Esophagus squamous epithelium (tissue), 5 donors: ENCODE data around the gene ATP6AP1. TPM values are rescaled to one million over a fixed set of nuclear protein-coding genes. Genes with fewer than 3 reads are reported as not detected.
A peak's percentile ranks its signal among the peaks of the same experiment; 100 is the strongest.

Experiments
- DNase-seq: peaks from one replicate; lab custom pipeline; 2025; lab: John Stamatoyannopoulos, UW
- H3K27ac ChIP-seq, 4 donors: fragments of 200-600 bp; sonication (generic); one replicate each; pipeline ENCODE4 v1.5.1; 2016 to 2019; ENCODE audit warnings: mild to moderate bottlenecking in 1 of 4
- H3K27me3 ChIP-seq, 4 donors: fragments of 200-600 bp; sonication (generic); 1 replicate in 3 of 4; 2 replicates in 1 of 4; pipeline versions ENCODE4 v1.5.1 to v1.6.0; 2017 to 2021; ENCODE audit warnings: antibody characterized with exemption in 1 of 4
- H3K36me3 ChIP-seq, 3 donors: fragments of 200-600 bp; sonication (generic); one replicate each; pipeline ENCODE4 v1.5.1; 2016 to 2019
- H3K4me1 ChIP-seq, 3 donors: fragments of 200-600 bp; sonication (generic); one replicate each; pipeline ENCODE4 v1.5.1; 2017 to 2019
- H3K4me3 ChIP-seq, 4 donors: fragments of 200-600 bp; sonication (generic); 1 replicate in 3 of 4; 2 replicates in 1 of 4; pipeline ENCODE4 v1.5.1; 2016 to 2019; ENCODE audit warnings: mild to moderate bottlenecking in 2 of 4, moderate library complexity in 1 of 4
- H3K9me3 ChIP-seq, 3 donors: fragments of 200-600 bp; sonication (generic); one replicate each; pipeline ENCODE4 v1.5.1; 2016 to 2019
- CTCF ChIP-seq, 6 experiments: fragments of 450-650 bp in 4 of 6; fragments of 200-600 bp in 2 of 6; sonication (generic) in 2 of 6; IDR thresholded peaks; one replicate each; pipeline ENCODE4 v1.5.1; 2016 to 2019; ENCODE audit warnings: antibody characterized with exemption in 6 of 6, mild to moderate bottlenecking in 4 of 6, moderate library complexity in 4 of 6
- POLR2A ChIP-seq, 4 donors: fragments of 450-650 bp; IDR thresholded peaks; one replicate each; pipeline ENCODE4 v1.6.1; 2017; ENCODE audit warnings: antibody characterized with exemption in 4 of 4, mild to moderate bottlenecking in 4 of 4, moderate library complexity in 3 of 4
- WGBS, 2 donors: methylation state at CpG; one replicate each; pipeline ENCODE4 v1.1.5; 2018; 5-methylcytosine and 5-hydroxymethylcytosine counted together
- intact Hi-C: fragments of 100-400 bp; cut with DNase I; formaldehyde crosslinking; loops from one replicate; pipeline ENCODE4 v1.15.0; 2022
- total RNA-seq, 4 donors: library from RNA; depleted of rRNA; stranded (reverse); fragments of >200 nt; gene quantifications; one replicate each; pipeline ENCODE4 v1.1.0, GENCODE V29; 2016
- donor health status: DM: yes; HTN: yes; CAD: no.

The ATP6AP1 gene
- total RNA-seq, 4 donors from 2014 or later, result 28.5 to 83.8 (median 37.2) TPM

- H3K4me1 ChIP-seq, result peaks cover 10 to 53% (median 15%) of the 10 kb centered on the region in 3 donors
- WGBS, 2 donors, result 83 to 94% methylated on average over 4 of the region's 4 CpGs
- intact Hi-C loops, result loop anchor here (5.0 kb wide), 1 partner anchor 128 kb away; no protein-coding TSS in a partner anchor
- TF ChIP-seq POLR2A (IDR thresholded peaks at IDR 0.05) (no peak), CTCF (IDR thresholded peaks at IDR 0.05) (no peak)
- no peak overlapping the region for H3K27ac ChIP-seq
- no peak for DNase-seq
- H3K4me3 ChIP-seq, result no peak overlapping the region
- H3K9me3 ChIP-seq, result no peaks in the 10 kb centered on the region
- peaks cover 10 to 25% (median 14%) of the 10 kb centered on the region in 3 donors for H3K36me3 ChIP-seq
- no peaks in the 10 kb centered on the region for H3K27me3 ChIP-seq
Observed at GRCh38 chrX:154403858-154404257, 24.6 kb upstream of the ATP6AP1 start.

GRCh38 chrX:154404625-154405192, 23.8 kb upstream of the ATP6AP1 start:
- H3K9me3 ChIP-seq, result no peaks in the 10 kb centered on the region
- H3K36me3 ChIP-seq, result peaks cover 5 to 17% (median 13%) of the 10 kb centered on the region in 3 donors
- no peak for TF ChIP-seq POLR2A (IDR thresholded peaks at IDR 0.05)
- no peak for TF ChIP-seq CTCF (IDR thresholded peaks at IDR 0.05)
- DNase-seq, result no peak
- H3K27ac ChIP-seq, result no peak overlapping the region
- no peak overlapping the region for H3K4me3 ChIP-seq
- intact Hi-C loops, result loop anchor here (5.0 kb wide), 1 partner anchor 128 kb away; no protein-coding TSS in a partner anchor
- H3K27me3 ChIP-seq, result no peaks in the 10 kb centered on the region
- WGBS, 2 donors, result 86% methylated on average over 13 of the region's 16 CpGs; no CpG with 5 or more reads in 1 of the 2 donors
- H3K4me1 ChIP-seq, result peaks cover 10 to 52% (median 11%) of the 10 kb centered on the region in 3 donors

GRCh38 chrX:154408659-154409221, 19.7 kb upstream of the ATP6AP1 start:
- peak overlapping the region; percentile 76 to 97 (median 86) for H3K27ac ChIP-seq
- TF ChIP-seq CTCF (IDR thresholded peaks at IDR 0.05) (no peak), POLR2A (IDR thresholded peaks at IDR 0.05) (no peak)
- peaks cover 0 to 6% (median 0%) of the 10 kb centered on the region in 3 donors for H3K36me3 ChIP-seq
- 17 to 36% methylated on average over 4 to 7 of the region's 10 CpGs for WGBS, 2 donors
- intact Hi-C loops, result no loop called here
- no peaks in the 10 kb centered on the region for H3K27me3 ChIP-seq
- peak overlapping the region; percentile 20 to 57 (median 36) for H3K4me3 ChIP-seq
- no peaks in the 10 kb centered on the region for H3K9me3 ChIP-seq
- DNase-seq, result no peak
- peaks cover 0 to 47% (median 5%) of the 10 kb centered on the region in 3 donors for H3K4me1 ChIP-seq

GRCh38 chrX:154409222-154409871, 19.1 kb upstream of the ATP6AP1 start, which contains the start of gene DNASE1L1:
Gene DNASE1L1 (minus strand): TSS chrX:154409254. CDS start chrX:154405568, 3,686 bp downstream.
- intact Hi-C loops, result no loop called here
- DNase-seq, result no peak

More at GRCh38 chrX:154409222-154409871, 19.1 kb upstream of the ATP6AP1 start, which contains the start of gene DNASE1L1:
- Histone ChIP-seq H3K4me3 (peak within 1 kb of the TSS; percentile 20 to 57 (median 36)), H3K27ac (peak within 1 kb of the TSS; percentile 76 to 97 (median 86)), H3K27me3 (no peaks in the 10 kb centered on the region), H3K36me3 (peaks cover 0 to 10% (median 0%) of the 10 kb centered on the region in 3 donors), H3K9me3 (no peaks in the 10 kb centered on the region), H3K4me1 (peaks cover 0 to 47% (median 5%) of the 10 kb centered on the region in 3 donors)
- 33 to 60% methylated on average over 2 of the region's 26 CpGs for WGBS, 2 donors
- TF ChIP-seq CTCF (IDR thresholded peaks at IDR 0.05) (no peak), POLR2A (IDR thresholded peaks at IDR 0.05) (peak in 1 of 4 donors; percentile 37)
